HEK293 (cell line): ENCODE data around the gene TK2.

Experiments used
- MYNN ChIP-seq: fragments of 450-650 bp; formaldehyde crosslinking; IDR thresholded peaks from 2 replicates; pipeline ENCODE4 v1.5.1; 2016; ENCODE audit warnings: missing biosample characterization, missing genetic modification characterization, borderline replicate concordance
- ZBTB7A ChIP-seq: fragments of 450-650 bp; formaldehyde crosslinking; IDR thresholded peaks from 2 replicates; pipeline ENCODE4 v1.5.1; 2016; ENCODE audit warnings: low read depth, missing biosample characterization, missing genetic modification characterization
- ZNF175 ChIP-seq: fragments of 450-650 bp; formaldehyde crosslinking; IDR thresholded peaks from 2 replicates; pipeline ENCODE4 v1.5.1; 2016; ENCODE audit warnings: missing biosample characterization, missing genetic modification characterization
- ZNF558 ChIP-seq: fragments of 450-650 bp; formaldehyde crosslinking; IDR thresholded peaks from 2 replicates; pipeline ENCODE4 v1.5.1; 2016; ENCODE audit warnings: missing biosample characterization, missing genetic modification characterization
- ZNF76 ChIP-seq: fragments of 450-650 bp; formaldehyde crosslinking; IDR thresholded peaks from 2 replicates; pipeline ENCODE4; 2016; ENCODE audit warnings: low read depth, missing biosample characterization, missing genetic modification characterization, borderline replicate concordance
- ZNF830 ChIP-seq: fragments of 450-650 bp; IDR thresholded peaks from 2 replicates; pipeline ENCODE4 v1.5.0; 2018; ENCODE audit warnings: missing biosample characterization, missing genetic modification characterization, low read depth, mild to moderate bottlenecking, moderate library complexity
- TF ChIP-seq, protein P1 (sequence below): fragments of 450-650 bp; formaldehyde crosslinking; IDR thresholded peaks from 2 replicates; pipeline ENCODE4 v1.5.1; 2016; ENCODE audit warnings: missing biosample characterization, missing genetic modification characterization
- TF ChIP-seq, protein P2 (sequence below): fragments of 450-650 bp; formaldehyde crosslinking; IDR thresholded peaks from 2 replicates; pipeline ENCODE4 v1.5.1; 2016; ENCODE audit warnings: missing biosample characterization, missing genetic modification characterization
- TF ChIP-seq, protein P3 (sequence below): fragments of 450-650 bp; formaldehyde crosslinking; IDR thresholded peaks from 2 replicates; pipeline ENCODE4 v1.5.1; 2016; ENCODE audit warnings: missing biosample characterization, missing genetic modification characterization
- TF ChIP-seq, protein P4 (sequence below): fragments of 450-650 bp; formaldehyde crosslinking; IDR thresholded peaks from 2 replicates; pipeline ENCODE4 v1.5.1; 2016; ENCODE audit warnings: missing biosample characterization, missing genetic modification characterization, low read depth
- TF ChIP-seq, protein P5 (sequence below): fragments of 450-650 bp; formaldehyde crosslinking; IDR thresholded peaks from 2 replicates; pipeline ENCODE4 v1.5.1; 2016; ENCODE audit warnings: missing biosample characterization, missing genetic modification characterization

DNA sequence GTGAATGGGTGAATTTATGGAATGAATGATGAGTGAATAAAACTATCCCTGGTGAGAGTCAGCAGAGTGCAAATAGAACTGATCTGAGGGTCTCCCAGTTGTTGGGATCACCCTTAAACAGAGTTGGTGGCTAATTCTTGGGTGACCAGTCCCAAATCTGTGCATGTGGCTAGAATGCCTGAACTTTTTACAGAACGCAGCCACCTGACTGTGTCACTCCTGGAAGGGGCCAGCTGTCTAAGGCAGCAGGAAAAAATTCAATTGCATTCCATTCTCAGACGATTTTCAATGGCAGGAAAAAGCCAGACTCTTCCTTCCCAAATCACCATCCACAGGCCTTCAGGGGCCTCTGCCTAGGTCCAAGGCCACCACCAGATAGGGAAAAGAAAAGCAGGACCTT lies 79.4 kb downstream of the TK2 start:
- TF ChIP-seq, protein P1, sequence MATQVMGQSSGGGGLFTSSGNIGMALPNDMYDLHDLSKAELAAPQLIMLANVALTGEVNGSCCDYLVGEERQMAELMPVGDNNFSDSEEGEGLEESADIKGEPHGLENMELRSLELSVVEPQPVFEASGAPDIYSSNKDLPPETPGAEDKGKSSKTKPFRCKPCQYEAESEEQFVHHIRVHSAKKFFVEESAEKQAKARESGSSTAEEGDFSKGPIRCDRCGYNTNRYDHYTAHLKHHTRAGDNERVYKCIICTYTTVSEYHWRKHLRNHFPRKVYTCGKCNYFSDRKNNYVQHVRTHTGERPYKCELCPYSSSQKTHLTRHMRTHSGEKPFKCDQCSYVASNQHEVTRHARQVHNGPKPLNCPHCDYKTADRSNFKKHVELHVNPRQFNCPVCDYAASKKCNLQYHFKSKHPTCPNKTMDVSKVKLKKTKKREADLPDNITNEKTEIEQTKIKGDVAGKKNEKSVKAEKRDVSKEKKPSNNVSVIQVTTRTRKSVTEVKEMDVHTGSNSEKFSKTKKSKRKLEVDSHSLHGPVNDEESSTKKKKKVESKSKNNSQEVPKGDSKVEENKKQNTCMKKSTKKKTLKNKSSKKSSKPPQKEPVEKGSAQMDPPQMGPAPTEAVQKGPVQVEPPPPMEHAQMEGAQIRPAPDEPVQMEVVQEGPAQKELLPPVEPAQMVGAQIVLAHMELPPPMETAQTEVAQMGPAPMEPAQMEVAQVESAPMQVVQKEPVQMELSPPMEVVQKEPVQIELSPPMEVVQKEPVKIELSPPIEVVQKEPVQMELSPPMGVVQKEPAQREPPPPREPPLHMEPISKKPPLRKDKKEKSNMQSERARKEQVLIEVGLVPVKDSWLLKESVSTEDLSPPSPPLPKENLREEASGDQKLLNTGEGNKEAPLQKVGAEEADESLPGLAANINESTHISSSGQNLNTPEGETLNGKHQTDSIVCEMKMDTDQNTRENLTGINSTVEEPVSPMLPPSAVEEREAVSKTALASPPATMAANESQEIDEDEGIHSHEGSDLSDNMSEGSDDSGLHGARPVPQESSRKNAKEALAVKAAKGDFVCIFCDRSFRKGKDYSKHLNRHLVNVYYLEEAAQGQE: no peak
- TF ChIP-seq, protein P2, sequence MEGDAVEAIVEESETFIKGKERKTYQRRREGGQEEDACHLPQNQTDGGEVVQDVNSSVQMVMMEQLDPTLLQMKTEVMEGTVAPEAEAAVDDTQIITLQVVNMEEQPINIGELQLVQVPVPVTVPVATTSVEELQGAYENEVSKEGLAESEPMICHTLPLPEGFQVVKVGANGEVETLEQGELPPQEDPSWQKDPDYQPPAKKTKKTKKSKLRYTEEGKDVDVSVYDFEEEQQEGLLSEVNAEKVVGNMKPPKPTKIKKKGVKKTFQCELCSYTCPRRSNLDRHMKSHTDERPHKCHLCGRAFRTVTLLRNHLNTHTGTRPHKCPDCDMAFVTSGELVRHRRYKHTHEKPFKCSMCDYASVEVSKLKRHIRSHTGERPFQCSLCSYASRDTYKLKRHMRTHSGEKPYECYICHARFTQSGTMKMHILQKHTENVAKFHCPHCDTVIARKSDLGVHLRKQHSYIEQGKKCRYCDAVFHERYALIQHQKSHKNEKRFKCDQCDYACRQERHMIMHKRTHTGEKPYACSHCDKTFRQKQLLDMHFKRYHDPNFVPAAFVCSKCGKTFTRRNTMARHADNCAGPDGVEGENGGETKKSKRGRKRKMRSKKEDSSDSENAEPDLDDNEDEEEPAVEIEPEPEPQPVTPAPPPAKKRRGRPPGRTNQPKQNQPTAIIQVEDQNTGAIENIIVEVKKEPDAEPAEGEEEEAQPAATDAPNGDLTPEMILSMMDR: no peak
- TF ChIP-seq ZNF76 (tag by site-specific recombination): no peak
- TF ChIP-seq ZBTB7A: no peak
- TF ChIP-seq ZNF175 (tag by site-specific recombination): no peak
- TF ChIP-seq, protein P3, sequence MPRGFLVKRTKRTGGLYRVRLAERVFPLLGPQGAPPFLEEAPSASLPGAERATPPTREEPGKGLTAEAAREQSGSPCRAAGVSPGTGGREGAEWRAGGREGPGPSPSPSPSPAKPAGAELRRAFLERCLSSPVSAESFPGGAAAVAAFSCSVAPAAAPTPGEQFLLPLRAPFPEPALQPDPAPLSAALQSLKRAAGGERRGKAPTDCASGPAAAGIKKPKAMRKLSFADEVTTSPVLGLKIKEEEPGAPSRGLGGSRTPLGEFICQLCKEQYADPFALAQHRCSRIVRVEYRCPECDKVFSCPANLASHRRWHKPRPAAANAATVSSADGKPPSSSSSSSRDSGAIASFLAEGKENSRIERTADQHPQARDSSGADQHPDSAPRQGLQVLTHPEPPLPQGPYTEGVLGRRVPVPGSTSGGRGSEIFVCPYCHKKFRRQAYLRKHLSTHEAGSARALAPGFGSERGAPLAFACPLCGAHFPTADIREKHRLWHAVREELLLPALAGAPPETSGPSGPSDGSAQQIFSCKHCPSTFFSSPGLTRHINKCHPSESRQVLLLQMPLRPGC (tag by site-specific recombination): no peak
- TF ChIP-seq ZNF830 (tag by site-specific recombination): no peak
- TF ChIP-seq, protein P4, sequence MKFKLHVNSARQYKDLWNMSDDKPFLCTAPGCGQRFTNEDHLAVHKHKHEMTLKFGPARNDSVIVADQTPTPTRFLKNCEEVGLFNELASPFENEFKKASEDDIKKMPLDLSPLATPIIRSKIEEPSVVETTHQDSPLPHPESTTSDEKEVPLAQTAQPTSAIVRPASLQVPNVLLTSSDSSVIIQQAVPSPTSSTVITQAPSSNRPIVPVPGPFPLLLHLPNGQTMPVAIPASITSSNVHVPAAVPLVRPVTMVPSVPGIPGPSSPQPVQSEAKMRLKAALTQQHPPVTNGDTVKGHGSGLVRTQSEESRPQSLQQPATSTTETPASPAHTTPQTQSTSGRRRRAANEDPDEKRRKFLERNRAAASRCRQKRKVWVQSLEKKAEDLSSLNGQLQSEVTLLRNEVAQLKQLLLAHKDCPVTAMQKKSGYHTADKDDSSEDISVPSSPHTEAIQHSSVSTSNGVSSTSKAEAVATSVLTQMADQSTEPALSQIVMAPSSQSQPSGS (tag by site-specific recombination): no peak
- TF ChIP-seq MYNN (tag by site-specific recombination): no peak
- TF ChIP-seq, protein P5, sequence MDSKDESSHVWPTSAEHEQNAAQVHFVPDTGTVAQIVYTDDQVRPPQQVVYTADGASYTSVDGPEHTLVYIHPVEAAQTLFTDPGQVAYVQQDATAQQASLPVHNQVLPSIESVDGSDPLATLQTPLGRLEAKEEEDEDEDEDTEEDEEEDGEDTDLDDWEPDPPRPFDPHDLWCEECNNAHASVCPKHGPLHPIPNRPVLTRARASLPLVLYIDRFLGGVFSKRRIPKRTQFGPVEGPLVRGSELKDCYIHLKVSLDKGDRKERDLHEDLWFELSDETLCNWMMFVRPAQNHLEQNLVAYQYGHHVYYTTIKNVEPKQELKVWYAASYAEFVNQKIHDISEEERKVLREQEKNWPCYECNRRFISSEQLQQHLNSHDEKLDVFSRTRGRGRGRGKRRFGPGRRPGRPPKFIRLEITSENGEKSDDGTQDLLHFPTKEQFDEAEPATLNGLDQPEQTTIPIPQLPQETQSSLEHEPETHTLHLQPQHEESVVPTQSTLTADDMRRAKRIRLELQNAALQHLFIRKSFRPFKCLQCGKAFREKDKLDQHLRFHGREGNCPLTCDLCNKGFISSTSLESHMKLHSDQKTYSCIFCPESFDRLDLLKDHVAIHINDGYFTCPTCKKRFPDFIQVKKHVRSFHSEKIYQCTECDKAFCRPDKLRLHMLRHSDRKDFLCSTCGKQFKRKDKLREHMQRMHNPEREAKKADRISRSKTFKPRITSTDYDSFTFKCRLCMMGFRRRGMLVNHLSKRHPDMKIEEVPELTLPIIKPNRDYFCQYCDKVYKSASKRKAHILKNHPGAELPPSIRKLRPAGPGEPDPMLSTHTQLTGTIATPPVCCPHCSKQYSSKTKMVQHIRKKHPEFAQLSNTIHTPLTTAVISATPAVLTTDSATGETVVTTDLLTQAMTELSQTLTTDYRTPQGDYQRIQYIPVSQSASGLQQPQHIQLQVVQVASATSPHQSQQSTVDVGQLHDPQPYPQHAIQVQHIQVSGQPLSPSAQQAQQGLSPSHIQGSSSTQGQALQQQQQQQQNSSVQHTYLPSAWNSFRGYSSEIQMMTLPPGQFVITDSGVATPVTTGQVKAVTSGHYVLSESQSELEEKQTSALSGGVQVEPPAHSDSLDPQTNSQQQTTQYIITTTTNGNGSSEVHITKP (tag by site-specific recombination): no peak
- no peak for TF ChIP-seq ZNF558 (tag by site-specific recombination)
